NCI-H1417 (cell line): ENCODE data around the gene METAP1D.
A peak's percentile ranks its signal among the peaks of the same experiment; 100 is the strongest.

Experiments used
- DNase-seq, 3 experiments: peaks; one replicate each; lab custom pipeline; 2025; lab: John Stamatoyannopoulos, UW

The METAP1D gene

GRCh38 chr2:172080641-172081220, 81.0 kb downstream of the METAP1D start:
- DNase-seq = no peak

GRCh38 chr2:172081221-172082022, 81.7 kb downstream of the METAP1D start:
- no peak for DNase-seq

GRCh38 chr2:172082105-172082943, 82.6 kb downstream of the METAP1D start:
- DNase-seq = no peak

- no peak for DNase-seq
Observed at GRCh38 chr2:172082944-172083627, 83.3 kb downstream of the METAP1D start.

GRCh38 chr2:172083628-172084394, 84.1 kb downstream of the METAP1D start:
- no peak for DNase-seq

DNA sequence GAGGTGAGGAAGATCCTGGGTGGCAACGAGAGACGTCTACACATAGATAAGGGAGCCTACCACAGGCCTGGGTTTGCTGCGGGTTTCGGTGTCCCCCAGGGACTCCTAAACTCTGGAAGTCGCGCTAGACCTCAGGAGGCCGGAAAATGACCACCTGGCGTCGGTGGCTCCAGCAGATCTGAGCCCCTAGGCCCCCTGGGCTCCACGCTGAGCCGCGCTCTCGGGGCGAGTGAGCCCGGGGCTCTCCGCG, 84.6 kb downstream of the METAP1D start:
- DNase-seq = peak in 1 of 3 experiments; percentile 80

- DNase-seq = peak in 2 of 3 experiments; percentile 83 to 90
Observed at GRCh38 chr2:172084645-172085459, 85.1 kb downstream of the METAP1D start.

DNA sequence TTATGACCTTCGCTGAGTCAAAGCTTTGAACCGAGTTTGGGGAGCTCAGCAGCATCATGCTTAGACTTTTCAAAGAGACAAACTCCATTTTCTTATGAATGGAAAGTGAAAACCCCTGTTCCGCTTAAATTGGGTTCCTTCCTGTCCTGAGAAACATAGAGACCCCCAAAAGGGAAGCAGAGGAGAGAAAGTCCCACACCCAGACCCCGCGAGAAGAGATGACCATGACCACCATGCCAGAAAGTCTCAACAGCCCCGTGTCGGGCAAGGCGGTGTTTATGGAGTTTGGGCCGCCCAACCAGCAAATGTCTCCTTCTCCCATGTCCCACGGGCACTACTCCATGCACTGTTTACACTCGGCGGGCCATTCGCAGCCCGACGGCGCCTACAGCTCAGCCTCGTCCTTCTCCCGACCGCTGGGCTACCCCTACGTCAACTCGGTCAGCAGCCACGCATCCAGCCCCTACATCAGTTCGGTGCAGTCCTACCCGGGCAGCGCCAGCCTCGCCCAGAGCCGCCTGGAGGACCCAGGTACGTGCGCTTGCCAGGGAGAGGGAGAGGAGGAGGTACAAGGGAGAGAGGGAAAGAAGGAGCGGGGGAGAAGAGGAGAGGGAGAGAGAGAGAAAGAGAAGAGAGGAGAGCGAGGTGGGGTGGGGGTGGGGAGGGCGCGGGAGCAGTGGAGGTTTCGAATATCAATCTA, 85.9 kb downstream of the METAP1D start, which contains the start of gene DLX1:
Gene DLX1, plus strand, starts transcription at position 48 of the 700 bp plus-strand sequence. Its CDS starts 171 bp downstream, at position 219.
- no peak for DNase-seq

GRCh38 chr2:172086241-172087206, 86.8 kb downstream of the METAP1D start:
- DNase-seq = peak in 1 of 3 experiments; percentile 25

- DNase-seq = no peak
Observed at GRCh38 chr2:172087207-172087779, 87.5 kb downstream of the METAP1D start.

DNA sequence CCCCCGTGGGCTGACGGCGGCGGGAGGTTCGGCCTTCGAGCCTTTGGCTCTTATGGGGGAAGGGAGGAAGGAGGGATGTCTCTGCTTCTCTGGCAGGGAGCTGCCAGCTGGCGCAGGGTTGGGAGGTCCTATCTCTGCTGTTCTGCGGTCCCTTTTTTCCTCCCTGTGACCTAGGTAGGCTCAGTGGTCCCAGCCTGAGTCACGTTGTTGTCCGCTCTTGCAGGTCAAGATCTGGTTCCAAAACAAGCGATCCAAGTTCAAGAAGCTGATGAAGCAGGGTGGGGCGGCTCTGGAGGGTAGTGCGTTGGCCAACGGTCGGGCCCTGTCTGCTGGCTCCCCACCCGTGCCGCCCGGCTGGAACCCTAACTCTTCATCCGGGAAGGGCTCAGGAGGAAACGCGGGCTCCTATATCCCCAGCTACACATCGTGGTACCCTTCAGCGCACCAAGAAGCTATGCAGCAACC, 88.1 kb downstream of the METAP1D start:
- no peak for DNase-seq

- no peak for DNase-seq
Observed at GRCh38 chr2:172088245-172089004, 88.7 kb downstream of the METAP1D start.

DNA sequence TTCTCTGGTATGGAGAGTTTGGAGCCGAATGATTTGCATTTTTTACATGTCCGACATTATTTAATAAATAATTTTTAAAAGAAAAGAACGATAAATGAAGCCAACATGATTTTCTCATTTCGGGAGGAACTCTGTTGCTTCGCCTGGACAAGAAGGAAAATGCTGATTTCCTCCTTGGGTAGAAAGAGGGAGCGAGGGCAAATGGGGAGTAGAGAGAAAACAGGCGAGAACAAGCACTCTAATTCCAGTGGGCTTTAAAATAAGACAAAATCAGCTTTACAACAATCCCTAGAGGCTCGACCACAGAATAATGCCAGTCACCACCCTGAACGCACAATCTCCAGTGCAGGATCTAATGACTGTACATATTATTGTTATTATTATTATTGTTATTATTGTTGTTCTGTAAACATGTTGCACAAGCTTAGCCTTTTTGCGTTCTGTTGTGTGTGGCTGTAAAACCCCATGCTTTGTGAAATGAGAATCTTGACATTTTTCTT, 89.3 kb downstream of the METAP1D start:
- no peak for DNase-seq

DNA sequence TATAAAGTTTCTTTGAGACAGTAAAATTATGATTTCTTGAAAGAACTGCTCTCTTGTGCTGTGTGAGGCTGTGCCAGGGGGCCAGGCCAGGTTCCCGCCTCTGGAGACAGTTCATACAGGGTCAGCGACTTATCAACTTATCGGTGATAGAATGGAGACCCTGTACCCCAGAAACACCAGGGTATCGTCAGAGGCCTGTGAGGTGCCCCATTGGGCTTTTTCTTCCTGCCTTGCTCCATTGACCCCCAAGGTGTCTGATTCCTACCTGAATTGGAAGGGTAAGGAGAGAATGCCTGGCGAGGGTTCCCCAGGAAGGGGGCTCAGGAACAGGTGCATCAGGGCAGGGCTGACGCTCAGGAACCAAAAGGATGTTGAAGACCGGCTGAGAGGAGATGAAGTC, 89.9 kb downstream of the METAP1D start:
- DNase-seq = no peak

DNA sequence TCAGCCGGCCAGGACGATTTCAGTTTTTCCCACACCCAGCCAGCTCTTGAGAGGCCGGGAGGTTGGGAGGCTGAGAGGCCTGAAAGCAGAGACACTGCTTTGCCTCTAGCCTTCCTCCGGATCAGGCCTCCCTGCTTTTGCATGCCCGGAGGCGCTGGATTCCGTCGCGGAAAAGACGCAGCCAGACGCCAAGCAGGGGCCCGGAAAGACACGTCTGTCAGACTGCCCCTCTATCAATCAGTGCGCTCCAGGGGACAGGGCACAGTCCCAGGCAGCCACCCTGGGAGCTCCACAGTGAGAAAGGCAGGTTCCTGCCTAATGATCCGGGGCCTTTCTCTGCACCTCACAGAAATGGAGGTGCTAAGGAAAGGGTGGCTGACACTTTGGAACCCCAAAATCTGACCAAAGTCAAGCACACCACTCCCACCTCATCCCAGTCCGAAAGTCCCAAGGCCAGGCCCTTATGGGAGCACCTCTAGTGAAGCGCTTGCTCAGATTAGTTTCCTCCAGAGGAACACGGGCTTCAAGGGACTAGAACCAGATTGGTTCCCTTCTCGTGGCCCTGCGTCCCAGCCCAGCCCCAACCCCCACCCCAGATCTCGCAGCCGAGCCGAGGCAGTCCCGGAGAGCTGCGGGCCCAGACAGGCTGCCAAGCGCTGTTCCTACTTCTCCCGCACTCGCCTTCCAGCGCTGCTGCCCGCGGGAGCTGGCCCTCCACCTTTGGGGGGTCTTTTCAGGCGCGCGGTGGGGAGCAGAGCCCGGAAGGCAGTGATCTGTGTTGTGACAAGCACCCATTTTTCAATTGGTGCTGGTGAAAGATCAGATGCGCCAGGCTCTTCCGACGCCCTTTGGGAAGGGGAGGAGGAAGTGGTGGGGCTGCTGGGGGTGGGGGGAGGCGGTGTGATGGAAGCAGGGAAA, 90.5 kb downstream of the METAP1D start:
- no peak for DNase-seq

GRCh38 chr2:172091000-172091641, 91.4 kb downstream of the METAP1D start:
- DNase-seq = no peak
